Coronary artery (tissue), 2 donors: ENCODE measurements around the gene TTYH1.

ENCODE experiments used
- DNase-seq: peaks from one replicate; pipeline ENCODE4 v3.0.0-alpha.2; 2017; ENCODE audit warnings: low spot score
- H3K27ac ChIP-seq, 2 donors: fragments of 200-600 bp; sonication (generic); one replicate each; pipeline ENCODE4 v1.5.1; 2016 to 2019
- H3K4me3 ChIP-seq: fragments of 200-600 bp; sonication (generic); 2 replicates; pipeline ENCODE4 v1.5.1; 2016; ENCODE audit warnings: mild to moderate bottlenecking, moderate library complexity
- CTCF ChIP-seq: fragments of 200-600 bp; sonication (generic); IDR thresholded peaks from one replicate; pipeline ENCODE4 v1.5.1; 2019; ENCODE audit warnings: antibody characterized with exemption

Gene TTYH1

DNA sequence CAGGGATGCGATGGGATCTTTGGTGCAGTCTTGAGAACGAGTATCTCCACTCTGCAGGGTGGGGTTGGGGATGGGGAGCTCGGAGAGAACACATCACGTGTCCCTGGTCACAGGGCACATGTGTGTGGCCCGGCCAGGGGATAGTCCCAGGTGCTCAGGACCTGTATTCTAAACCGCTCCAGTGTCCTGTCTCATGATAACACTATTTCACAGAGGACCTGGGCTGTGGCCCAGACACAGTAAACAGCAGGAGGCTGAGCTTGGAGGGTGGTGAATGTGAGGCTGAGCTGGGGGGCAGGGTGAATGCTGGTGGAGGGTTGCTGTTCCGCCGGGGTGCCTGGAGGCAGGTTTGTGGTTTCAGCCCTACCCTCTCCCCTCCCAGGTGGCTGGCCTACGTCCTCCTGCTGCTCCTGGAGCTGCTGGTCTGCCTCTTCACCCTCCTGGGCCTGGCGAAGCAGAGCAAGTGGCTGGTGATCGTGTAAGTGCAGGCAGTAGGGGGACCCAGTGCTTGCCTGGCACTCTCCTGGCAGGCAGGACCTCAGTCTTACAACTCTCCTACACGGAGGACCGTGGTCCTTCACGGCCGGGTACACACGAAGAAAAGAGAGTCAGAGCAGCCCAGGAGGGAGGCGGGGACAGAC is 11.1 kb downstream of the TTYH1 start:
- DNase-seq, result no peak
- Histone ChIP-seq H3K4me3 (no peak overlapping the region), H3K27ac (no peak overlapping the region)
- no peak for TF ChIP-seq CTCF

DNA sequence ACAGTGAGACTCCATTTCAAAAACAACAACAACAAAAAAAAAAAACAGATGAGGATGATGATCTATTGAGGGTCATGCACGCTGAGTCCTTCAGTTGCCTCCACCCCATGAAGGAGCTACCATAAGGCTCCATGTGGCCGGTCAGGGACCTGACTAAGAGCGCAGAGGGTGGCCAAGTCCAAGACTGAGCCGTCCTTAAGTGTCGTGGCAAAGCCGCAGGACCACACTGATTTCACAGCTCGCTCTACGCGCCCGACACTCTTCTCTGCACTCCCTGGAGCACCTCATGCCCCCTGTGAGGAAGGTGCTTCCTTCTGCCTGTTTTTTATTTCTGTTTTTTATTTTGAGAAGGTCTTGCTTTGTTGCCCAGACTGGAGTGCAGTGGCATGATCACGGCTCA is 12.3 kb downstream of the TTYH1 start:
- no peak for DNase-seq
- TF ChIP-seq CTCF, result no peak
- no peak overlapping the region for H3K27ac ChIP-seq
- no peak overlapping the region for H3K4me3 ChIP-seq

GRCh38 chr19:54428323-54429175 is 13.3 kb downstream of the TTYH1 start:
- H3K4me3 ChIP-seq, result no peak overlapping the region
- DNase-seq, result no peak
- TF ChIP-seq CTCF, result no peak
- no peak overlapping the region for H3K27ac ChIP-seq

DNA sequence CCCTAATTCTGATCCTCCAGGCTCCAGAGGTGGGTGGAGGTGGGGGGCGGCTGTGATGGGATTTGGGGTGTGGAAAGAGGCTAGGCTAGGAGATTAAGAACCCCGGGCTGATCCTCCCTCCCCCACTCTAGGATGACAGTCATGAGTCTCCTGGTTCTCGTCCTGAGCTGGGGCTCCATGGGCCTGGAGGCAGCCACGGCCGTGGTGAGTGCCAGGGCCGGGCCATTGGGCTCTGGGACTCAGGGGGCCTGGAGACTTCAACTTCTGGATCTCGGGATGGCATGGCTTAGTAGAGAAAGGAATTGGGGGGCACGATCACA is 13.9 kb downstream of the TTYH1 start:
- Histone ChIP-seq H3K4me3 (no peak overlapping the region), H3K27ac (no peak overlapping the region)
- no peak for DNase-seq
- TF ChIP-seq CTCF, result no peak

GRCh38 chr19:54429545-54430227 is 14.4 kb downstream of the TTYH1 start:
- Histone ChIP-seq H3K27ac (no peak overlapping the region), H3K4me3 (no peak overlapping the region)
- DNase-seq, result no peak
- TF ChIP-seq CTCF, result no peak

- no peak for TF ChIP-seq CTCF
- H3K27ac ChIP-seq, result no peak overlapping the region
- no peak for DNase-seq
- H3K4me3 ChIP-seq, result peak overlapping the region; percentile 53
Measured at GRCh38 chr19:54430306-54431254, 15.3 kb downstream of the TTYH1 start.
